Stomach smooth muscle (tissue), 2 donors: ENCODE data around the gene PLEKHB1.

Experiments
- H3K27ac ChIP-seq: one replicate; pipeline ENCODE4 v1.7.0; 2013; ENCODE audit warnings: mild to moderate bottlenecking, low read length, inconsistent platforms
- H3K27me3 ChIP-seq, 2 donors: one replicate each; pipeline ENCODE4 v1.7.0; 2013; ENCODE audit warnings: low read length in 2 of 2; ENCODE audit not compliant: insufficient read depth in 2 of 2, control insufficient read depth in 1 of 2
- H3K36me3 ChIP-seq, 2 donors: one replicate each; pipeline ENCODE4 v1.7.0; 2013; ENCODE audit warnings: low read length in 2 of 2; ENCODE audit not compliant: control insufficient read depth in 2 of 2, insufficient read depth in 2 of 2
- H3K4me1 ChIP-seq: one replicate; pipeline ENCODE4 v1.7.0; 2013; ENCODE audit warnings: low read length; ENCODE audit not compliant: control insufficient read depth, insufficient read depth
- H3K4me3 ChIP-seq, 2 donors: one replicate each; pipeline ENCODE4 v1.7.0; 2013; ENCODE audit warnings: low read length in 2 of 2
- H3K9ac ChIP-seq, 2 donors: one replicate each; pipeline ENCODE4 v1.7.0; 2013; ENCODE audit warnings: low read length in 2 of 2, mild to moderate bottlenecking in 1 of 2
- H3K9me3 ChIP-seq, 2 donors: one replicate each; pipeline ENCODE4 v1.7.0; 2013; ENCODE audit warnings: low read length in 2 of 2; ENCODE audit not compliant: control insufficient read depth in 2 of 2
- donor health status: healthy.
- donor health status: Pancreatic carcinoma.

PLEKHB1 gene

DNA sequence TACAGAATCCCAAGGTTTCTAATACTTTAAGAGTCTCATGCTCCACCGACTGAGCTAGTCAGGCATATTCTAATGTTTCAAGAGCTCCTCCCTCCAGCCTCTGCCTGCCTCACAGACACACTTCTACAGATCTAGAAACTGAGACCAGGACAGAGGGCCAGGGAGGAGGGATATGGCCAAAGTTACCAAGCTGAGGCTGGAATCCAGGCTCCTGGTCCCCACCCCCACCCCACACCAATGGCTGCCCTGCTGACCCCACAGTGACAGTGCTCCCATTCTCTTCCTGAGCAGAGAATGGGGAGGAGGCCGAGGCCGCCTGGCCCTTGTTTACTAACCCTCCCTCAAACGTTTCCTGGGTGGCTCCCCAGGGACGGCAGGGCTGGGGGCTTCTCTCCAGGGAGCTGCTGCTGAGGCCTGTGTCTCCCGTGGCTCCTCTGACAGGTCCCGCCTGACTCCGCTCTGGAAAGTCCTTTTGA, 2.2 kb downstream of the PLEKHB1 start:
- Histone ChIP-seq H3K4me3 (no peak overlapping the region), H3K36me3 (no peaks in the 10 kb centered on the region), H3K4me1 (peaks cover 5% of the 10 kb centered on the region), H3K27me3 (no peaks in the 10 kb centered on the region), H3K9me3 (no peaks in the 10 kb centered on the region), H3K27ac (no peak overlapping the region), H3K9ac (no peak overlapping the region)

GRCh38 chr11:73649206-73649605, 2.8 kb downstream of the PLEKHB1 start:
- Histone ChIP-seq H3K27me3 (no peaks in the 10 kb centered on the region), H3K27ac (no peak overlapping the region), H3K4me3 (no peak overlapping the region), H3K9ac (no peak overlapping the region), H3K4me1 (peaks cover 5% of the 10 kb centered on the region), H3K36me3 (no peaks in the 10 kb centered on the region), H3K9me3 (no peaks in the 10 kb centered on the region)

DNA sequence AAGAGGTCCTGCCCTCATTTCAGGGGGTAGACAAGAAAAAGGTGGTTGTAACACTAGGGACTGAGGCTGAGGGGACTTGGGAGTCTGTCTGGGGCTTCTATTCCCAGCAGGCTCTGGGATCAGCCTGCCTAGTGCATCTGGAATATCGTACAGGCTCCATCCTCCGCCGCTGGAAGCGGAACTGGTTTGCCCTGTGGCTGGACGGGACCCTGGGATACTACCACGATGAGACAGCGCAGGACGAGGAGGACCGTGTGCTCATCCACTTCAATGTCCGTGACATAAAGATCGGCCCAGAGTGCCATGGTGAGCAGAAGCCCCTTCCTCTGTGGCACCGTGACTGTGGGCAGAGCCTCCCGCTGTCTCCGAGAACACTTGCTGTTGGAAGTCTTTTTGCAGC, 4.0 kb downstream of the PLEKHB1 start:
- H3K4me3 ChIP-seq, result no peak overlapping the region
- no peaks in the 10 kb centered on the region for H3K36me3 ChIP-seq
- no peaks in the 10 kb centered on the region for H3K27me3 ChIP-seq
- H3K9me3 ChIP-seq, result no peaks in the 10 kb centered on the region
- H3K4me1 ChIP-seq, result peaks cover 5% of the 10 kb centered on the region
- no peak overlapping the region for H3K27ac ChIP-seq
- no peak overlapping the region for H3K9ac ChIP-seq

DNA sequence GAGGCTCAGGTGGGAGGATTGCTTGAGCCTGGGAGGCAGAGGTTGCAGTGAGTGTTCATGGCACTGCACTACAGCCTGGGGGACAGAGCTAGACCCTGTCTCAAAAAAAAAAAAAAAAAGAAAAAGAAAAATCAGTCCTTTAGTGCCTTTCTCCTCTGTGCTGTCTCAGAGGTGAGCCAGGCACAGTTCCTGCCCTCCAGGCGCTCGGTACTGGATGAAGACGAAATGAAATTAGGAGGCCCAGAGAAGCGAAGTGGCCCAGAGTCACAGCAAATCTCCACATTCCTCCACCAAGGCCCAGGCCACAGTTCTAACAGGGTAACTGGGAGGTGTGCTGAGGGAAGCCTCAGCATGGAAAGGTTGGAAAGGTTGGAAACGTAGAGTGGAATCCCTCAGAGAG, 4.9 kb downstream of the PLEKHB1 start:
- no peaks in the 10 kb centered on the region for H3K27me3 ChIP-seq
- peaks cover 5% of the 10 kb centered on the region for H3K4me1 ChIP-seq
- H3K4me3 ChIP-seq, result no peak overlapping the region
- H3K9ac ChIP-seq, result no peak overlapping the region
- H3K9me3 ChIP-seq, result no peaks in the 10 kb centered on the region
- no peak overlapping the region for H3K27ac ChIP-seq
- H3K36me3 ChIP-seq, result no peaks in the 10 kb centered on the region

DNA sequence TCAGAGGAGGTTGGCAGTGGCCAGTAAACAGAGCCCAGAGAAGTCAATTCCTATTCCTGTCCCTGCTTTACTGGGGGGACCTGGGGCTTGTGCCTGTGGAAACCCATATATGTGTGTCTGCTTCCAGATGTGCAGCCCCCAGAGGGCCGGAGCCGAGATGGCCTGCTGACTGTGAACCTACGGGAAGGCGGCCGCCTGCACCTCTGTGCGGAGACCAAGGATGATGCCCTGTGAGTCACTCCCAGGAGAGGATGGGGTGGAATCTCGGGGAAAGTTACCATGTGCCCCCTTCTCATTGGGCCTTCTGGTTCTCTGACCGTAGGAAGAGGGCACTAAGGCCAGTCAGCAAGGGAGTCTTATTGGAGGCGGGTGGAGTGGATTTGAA, 5.3 kb downstream of the PLEKHB1 start:
- H3K9ac ChIP-seq, result no peak overlapping the region

GRCh38 chr11:73652046-73652730, 5.8 kb downstream of the PLEKHB1 start:
- no peaks in the 10 kb centered on the region for H3K9me3 ChIP-seq
- H3K4me3 ChIP-seq, result no peak overlapping the region
- H3K27me3 ChIP-seq, result no peaks in the 10 kb centered on the region
- H3K27ac ChIP-seq, result no peak overlapping the region
- H3K9ac ChIP-seq, result no peak overlapping the region
- H3K4me1 ChIP-seq, result peaks cover 5% of the 10 kb centered on the region
- no peaks in the 10 kb centered on the region for H3K36me3 ChIP-seq

More for the DNA sequence above, 5.3 kb downstream of the PLEKHB1 start:
- Histone ChIP-seq H3K36me3 (no peaks in the 10 kb centered on the region), H3K4me3 (no peak overlapping the region), H3K4me1 (peaks cover 5% of the 10 kb centered on the region), H3K27me3 (no peaks in the 10 kb centered on the region), H3K9me3 (no peaks in the 10 kb centered on the region), H3K27ac (no peak overlapping the region)

GRCh38 chr11:73652856-73653559, 6.6 kb downstream of the PLEKHB1 start:
- H3K4me1 ChIP-seq, result no peaks in the 10 kb centered on the region
- H3K4me3 ChIP-seq, result no peak overlapping the region
- H3K36me3 ChIP-seq, result no peaks in the 10 kb centered on the region
- H3K27ac ChIP-seq, result no peak overlapping the region
- H3K9ac ChIP-seq, result no peak overlapping the region
- no peaks in the 10 kb centered on the region for H3K27me3 ChIP-seq
- H3K9me3 ChIP-seq, result no peaks in the 10 kb centered on the region

GRCh38 chr11:73653996-73654395, 7.6 kb downstream of the PLEKHB1 start:
- no peaks in the 10 kb centered on the region for H3K9me3 ChIP-seq
- no peaks in the 10 kb centered on the region for H3K27me3 ChIP-seq
- H3K36me3 ChIP-seq, result no peaks in the 10 kb centered on the region
- no peaks in the 10 kb centered on the region for H3K4me1 ChIP-seq
- H3K27ac ChIP-seq, result no peak overlapping the region
- H3K9ac ChIP-seq, result no peak overlapping the region
- no peak overlapping the region for H3K4me3 ChIP-seq

DNA sequence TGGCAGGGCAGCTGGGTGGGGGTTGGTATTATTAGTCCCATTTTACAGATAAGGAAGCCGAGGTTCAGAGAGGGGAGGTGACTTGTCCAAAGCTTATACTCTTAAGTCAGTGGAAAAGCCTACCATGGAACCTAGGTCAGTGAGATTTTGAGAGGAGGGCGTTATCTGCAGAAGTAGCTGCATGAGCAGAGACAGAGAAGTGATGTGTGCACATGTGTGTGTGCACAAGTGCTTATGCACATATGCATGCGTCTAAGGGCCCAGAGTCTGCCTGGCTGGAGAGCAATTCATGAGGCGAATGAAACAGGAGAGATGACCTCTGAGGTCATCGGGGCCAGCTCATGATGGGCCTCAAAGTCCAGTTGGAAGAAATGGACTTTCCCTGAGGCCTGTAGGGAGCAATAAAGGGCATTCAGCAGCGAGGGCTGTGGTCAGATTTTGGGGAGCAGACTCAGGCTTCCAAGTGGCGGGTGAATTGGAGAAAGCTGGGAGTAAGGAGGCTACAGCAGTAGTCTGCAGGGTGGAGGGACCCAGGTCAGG, 8.2 kb downstream of the PLEKHB1 start:
- Histone ChIP-seq H3K9me3 (no peaks in the 10 kb centered on the region), H3K4me3 (no peak overlapping the region), H3K4me1 (no peaks in the 10 kb centered on the region), H3K27me3 (no peaks in the 10 kb centered on the region), H3K9ac (no peak overlapping the region), H3K36me3 (no peaks in the 10 kb centered on the region), H3K27ac (no peak overlapping the region)

DNA sequence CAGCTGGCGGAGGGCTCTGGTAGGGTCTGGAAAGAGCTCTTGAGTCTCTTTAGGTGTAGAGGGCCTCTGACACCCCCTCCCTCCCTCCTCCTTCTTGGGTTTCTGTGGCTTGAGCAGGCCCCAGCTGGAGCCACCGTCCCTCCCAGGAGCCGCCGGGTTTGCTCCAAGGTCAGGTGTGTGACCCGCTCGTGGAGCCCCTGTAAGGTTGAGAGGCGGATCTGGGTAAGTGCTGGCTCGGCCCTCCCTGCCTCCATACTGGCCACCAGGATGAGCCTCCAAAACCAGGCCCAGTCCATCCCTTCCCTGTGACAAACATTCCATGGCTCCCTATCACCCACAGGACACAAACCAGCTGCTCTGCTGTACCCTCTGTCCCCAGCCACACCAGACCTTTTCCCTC, 9.3 kb downstream of the PLEKHB1 start:
- H3K9ac ChIP-seq, result no peak overlapping the region
- peaks cover 4% of the 10 kb centered on the region for H3K4me1 ChIP-seq
- no peaks in the 10 kb centered on the region for H3K27me3 ChIP-seq
- H3K4me3 ChIP-seq, result no peak overlapping the region
- no peaks in the 10 kb centered on the region for H3K9me3 ChIP-seq
- no peak overlapping the region for H3K27ac ChIP-seq
- no peaks in the 10 kb centered on the region for H3K36me3 ChIP-seq

DNA sequence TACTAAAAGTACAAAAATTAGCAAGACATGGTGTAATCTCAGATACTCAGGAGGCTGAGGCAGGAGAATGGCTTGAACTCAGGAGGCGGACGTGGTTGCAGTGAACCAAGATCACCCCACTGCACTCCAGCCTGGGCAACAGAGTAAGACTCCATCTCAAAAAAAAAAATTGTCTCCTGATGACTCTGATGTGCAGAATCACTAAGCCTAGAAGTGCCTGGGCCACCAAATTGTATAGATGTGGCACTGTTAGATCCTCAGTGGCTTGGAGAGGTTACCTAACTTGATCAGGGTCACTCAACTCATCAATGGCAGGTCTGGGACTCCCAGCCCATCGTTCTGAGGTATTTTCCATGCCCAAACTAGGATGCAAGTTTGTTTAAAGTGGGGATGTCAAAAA, 10.6 kb downstream of the PLEKHB1 start:
- H3K36me3 ChIP-seq, result no peaks in the 10 kb centered on the region
- peaks cover 12% of the 10 kb centered on the region for H3K4me1 ChIP-seq
- no peak overlapping the region for H3K4me3 ChIP-seq
- no peak overlapping the region for H3K27ac ChIP-seq
- no peak overlapping the region for H3K9ac ChIP-seq
- no peaks in the 10 kb centered on the region for H3K9me3 ChIP-seq
- H3K27me3 ChIP-seq, result no peaks in the 10 kb centered on the region
